Activated T-cell treated with anti-CD3 and anti-CD28 coated beads, Interleukin-2, amount 50 U/mL, for 72 hours (primary cell): ENCODE results near the gene NPHP4. TPM values are rescaled to one million over a fixed set of nuclear protein-coding genes. Genes with fewer than 3 reads are reported as not detected.
"Not testable (repeated sequence)": the region's sequence is repeated elsewhere in the genome, so short reads cannot be mapped to it uniquely, and the experiment has no call there.

Experiments used
- ATAC-seq, 2 donors: fragments of 150-1000 bp; cut with Tn5 transposase; replicated peaks in 1 of 2; 2 replicates each; pipeline ENCODE4 v1.10.0; 2021; ENCODE audit warnings: moderate library complexity in 2 of 2, mild to moderate bottlenecking in 1 of 2
- DNase-seq, 2 donors: peaks; one replicate each; pipeline ENCODE4 v3.0.0; 2021 to 2022; ENCODE audit warnings: mixed read lengths in 1 of 2
- H3K27ac Mint-ChIP-seq: one replicate; pipeline ENCODE4 v1.8.0; 2022; ENCODE audit warnings: mild to moderate bottlenecking, moderate library complexity, mixed read lengths
- H3K27me3 Mint-ChIP-seq: one replicate; pipeline ENCODE4 v1.8.0; 2022; ENCODE audit warnings: low read depth, mixed read lengths
- H3K36me3 Mint-ChIP-seq, 2 donors: one replicate each; pipeline ENCODE4 v1.8.0; 2022; ENCODE audit warnings: mixed read lengths in 2 of 2, mild to moderate bottlenecking in 1 of 2; ENCODE audit not compliant: insufficient read depth in 2 of 2
- H3K4me1 Mint-ChIP-seq: one replicate; pipeline ENCODE4 v1.8.0; 2022; ENCODE audit warnings: low read depth, mixed read lengths
- H3K4me3 Mint-ChIP-seq, 2 donors: one replicate each; pipeline ENCODE4 v1.8.0; 2022; ENCODE audit warnings: mild to moderate bottlenecking in 2 of 2, mixed read lengths in 2 of 2, moderate library complexity in 2 of 2
- H3K9me3 Mint-ChIP-seq, 2 donors: one replicate each; pipeline ENCODE4 v1.8.0; 2022; ENCODE audit warnings: mixed read lengths in 2 of 2
- total RNA-seq, 2 donors: library from RNA; stranded (reverse); gene quantifications; one replicate each; pipeline ENCODE4 v1.2.3, GENCODE V29; 2022

NPHP4 gene
- total RNA-seq, 2 donors from 2014 or later: 12.3 to 14.5 TPM

DNA sequence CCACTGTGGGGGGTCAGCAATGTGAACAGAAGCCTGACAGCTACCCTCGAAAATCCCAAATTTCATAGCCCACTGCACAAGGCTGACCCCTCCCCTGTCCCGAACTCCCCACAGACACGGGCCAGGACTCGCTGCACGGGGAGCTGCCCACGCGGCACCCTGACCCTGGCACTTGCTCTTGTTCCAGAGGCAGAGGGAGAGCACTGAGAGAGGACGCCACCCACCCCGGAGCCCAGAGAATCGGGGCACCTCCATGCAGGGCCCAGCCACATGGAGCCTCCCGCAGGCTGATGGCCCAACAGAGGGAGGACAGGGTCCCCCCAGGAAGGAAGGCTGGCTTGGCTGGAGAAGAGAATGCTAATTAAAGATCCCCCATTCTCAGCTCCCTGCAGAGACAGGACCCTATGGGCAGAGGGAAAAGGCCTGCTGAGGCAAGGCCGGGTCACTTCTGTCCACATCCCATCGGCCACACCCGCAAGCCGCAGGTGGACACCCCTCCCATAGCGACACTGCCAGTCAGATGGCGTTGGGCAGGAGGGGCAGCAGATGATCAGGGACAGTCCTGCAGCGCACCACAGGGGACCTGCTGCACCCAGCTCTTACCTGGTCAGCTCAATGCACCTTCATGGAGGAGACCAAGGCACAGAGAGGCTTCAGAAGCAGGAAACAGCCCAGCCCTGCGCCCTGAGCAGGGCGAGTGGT, 136.9 kb downstream of the NPHP4 start:
- ATAC-seq: no peak
- Mint-ChIP-seq H3K27me3 (no peaks in the 10 kb centered on the region), H3K4me3 (no peak overlapping the region), H3K4me1 (no peaks in the 10 kb centered on the region), H3K27ac (no peak overlapping the region), H3K36me3 (no peaks in the 10 kb centered on the region), H3K9me3 (no peaks in the 10 kb centered on the region)
- no peak for DNase-seq

- no peak overlapping the region for H3K4me3 Mint-ChIP-seq
- no peaks in the 10 kb centered on the region for H3K9me3 Mint-ChIP-seq
- DNase-seq (no peak), ATAC-seq (no peak)
- no peaks in the 10 kb centered on the region for H3K27me3 Mint-ChIP-seq
- H3K27ac Mint-ChIP-seq: no peak overlapping the region
- H3K4me1 Mint-ChIP-seq: no peaks in the 10 kb centered on the region
- H3K36me3 Mint-ChIP-seq: no peaks in the 10 kb centered on the region
Measured at GRCh38 chr1:5854754-5855153, 137.5 kb downstream of the NPHP4 start.

DNA sequence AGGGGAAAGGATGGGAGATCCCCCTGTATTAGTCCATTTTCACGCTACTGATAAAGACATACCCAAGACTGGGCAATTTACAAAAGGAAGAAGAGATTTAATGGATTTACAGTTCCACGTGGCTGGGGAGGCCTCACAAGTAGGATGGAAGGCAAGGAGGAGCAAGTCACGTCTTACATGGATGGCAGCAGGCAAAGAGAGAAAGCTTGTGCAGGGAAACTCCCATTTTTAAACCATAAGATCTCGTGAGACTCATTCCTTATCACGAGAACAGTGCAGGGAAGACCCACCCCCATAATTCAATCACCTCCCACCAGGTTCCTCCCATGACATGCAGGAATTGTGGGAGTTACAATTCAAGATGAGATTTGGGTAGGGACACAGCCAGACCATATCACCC, 138.4 kb downstream of the NPHP4 start:
- H3K4me3 Mint-ChIP-seq: not testable (repeated sequence)

GRCh38 chr1:5850503-5850902, 141.7 kb downstream of the NPHP4 start:
- H3K4me3 Mint-ChIP-seq: no peak overlapping the region
- H3K9me3 Mint-ChIP-seq: no peaks in the 10 kb centered on the region
- no peaks in the 10 kb centered on the region for H3K36me3 Mint-ChIP-seq
- peaks cover 9% of the 10 kb centered on the region for H3K27me3 Mint-ChIP-seq
- no peak overlapping the region for H3K27ac Mint-ChIP-seq
- no peaks in the 10 kb centered on the region for H3K4me1 Mint-ChIP-seq
- ATAC-seq: no peak
- DNase-seq: no peak

More for the DNA sequence above, 138.4 kb downstream of the NPHP4 start:
- DNase-seq, H3K27ac Mint-ChIP-seq, H3K27me3 Mint-ChIP-seq, H3K36me3 Mint-ChIP-seq, ATAC-seq, H3K4me1 Mint-ChIP-seq, H3K9me3 Mint-ChIP-seq: not testable (repeated sequence)

DNA sequence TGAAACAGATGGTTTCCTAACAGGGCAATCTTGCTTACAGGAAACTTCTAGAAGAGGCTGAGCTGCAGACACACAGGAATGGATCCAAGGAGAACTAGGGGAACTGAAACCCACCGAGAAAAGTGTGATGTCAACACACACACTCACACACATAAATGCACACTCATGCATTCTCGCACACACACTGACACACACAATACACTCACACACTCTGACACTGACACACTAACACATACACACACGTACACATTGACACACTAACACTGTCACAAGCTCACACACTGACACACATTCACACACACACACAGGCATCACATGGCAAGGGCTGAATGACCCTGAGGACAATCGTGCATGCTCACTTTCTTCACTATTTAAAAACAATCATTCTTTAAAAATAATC, 142.7 kb downstream of the NPHP4 start:
- Mint-ChIP-seq H3K36me3 (no peaks in the 10 kb centered on the region), H3K4me3 (no peak overlapping the region), H3K27ac (no peak overlapping the region), H3K4me1 (no peaks in the 10 kb centered on the region), H3K9me3 (no peaks in the 10 kb centered on the region), H3K27me3 (peaks cover 9% of the 10 kb centered on the region)
- ATAC-seq (no peak), DNase-seq (no peak)

DNA sequence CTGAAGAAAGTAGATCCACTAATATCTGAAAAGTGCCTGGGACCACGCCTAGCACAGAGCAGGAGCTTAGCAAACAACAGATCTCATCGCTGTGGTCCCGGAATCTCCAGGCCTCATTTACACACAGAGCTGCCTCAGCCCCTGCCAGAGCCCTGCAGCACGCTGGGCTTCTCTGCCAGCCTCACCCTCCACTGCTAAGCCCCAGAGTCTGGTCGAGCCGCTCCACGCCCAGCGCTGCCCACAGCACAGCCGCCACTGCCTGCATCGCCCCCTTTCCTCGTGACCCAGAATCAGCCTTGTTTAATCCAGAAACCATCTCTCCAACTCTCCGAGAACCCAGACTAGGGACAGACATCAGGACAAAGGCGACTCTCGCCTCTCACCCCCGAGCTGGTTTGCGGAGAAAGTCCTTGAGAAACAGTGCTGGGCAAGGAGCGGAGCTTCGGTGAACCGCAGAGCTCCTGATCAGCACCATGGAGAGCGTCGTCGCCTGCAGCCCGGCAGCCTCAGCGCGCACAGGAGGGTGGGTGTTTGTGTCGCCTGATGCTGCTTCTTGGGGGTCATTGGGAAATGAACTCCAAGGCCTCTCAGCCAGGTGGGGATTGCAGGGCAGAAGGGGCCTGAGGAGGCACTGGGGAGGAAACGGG, 145.1 kb downstream of the NPHP4 start:
- H3K27me3 Mint-ChIP-seq: peaks cover 9% of the 10 kb centered on the region
- DNase-seq: no peak
- no peak overlapping the region for H3K27ac Mint-ChIP-seq
- no peak for ATAC-seq
- no peak overlapping the region for H3K4me3 Mint-ChIP-seq
- no peaks in the 10 kb centered on the region for H3K4me1 Mint-ChIP-seq
- H3K9me3 Mint-ChIP-seq: no peaks in the 10 kb centered on the region
- H3K36me3 Mint-ChIP-seq: no peaks in the 10 kb centered on the region

- Mint-ChIP-seq H3K4me1 (no peaks in the 10 kb centered on the region), H3K9me3 (no peaks in the 10 kb centered on the region), H3K27ac (no peak overlapping the region), H3K4me3 (no peak overlapping the region), H3K27me3 (peaks cover 9% of the 10 kb centered on the region), H3K36me3 (no peaks in the 10 kb centered on the region)
- ATAC-seq (peak in 1 of 2 donors; percentile 21), DNase-seq (no peak)
Measured at GRCh38 chr1:5845376-5845775, 146.8 kb downstream of the NPHP4 start.

DNA sequence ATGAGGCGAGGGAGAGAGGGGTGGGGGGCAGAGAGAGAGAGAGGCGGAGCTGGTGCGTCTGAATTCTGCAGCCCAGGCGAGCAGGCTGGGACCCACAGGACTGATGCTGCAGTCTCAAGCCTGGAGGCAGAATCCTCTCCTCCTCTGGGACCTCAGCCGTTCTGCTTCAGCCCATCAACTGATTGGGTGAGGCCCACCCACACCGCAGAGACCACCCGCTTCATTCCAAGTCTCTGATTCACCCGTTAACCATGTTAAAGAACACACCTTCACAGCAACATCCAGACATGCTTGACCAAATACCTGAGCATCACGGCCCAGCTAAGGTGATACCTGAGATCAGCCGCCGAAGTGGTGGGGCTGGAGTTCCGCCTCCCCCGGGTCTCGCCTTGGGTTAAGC, 147.8 kb downstream of the NPHP4 start:
- ATAC-seq (no peak), DNase-seq (no peak)
- Mint-ChIP-seq H3K9me3 (no peaks in the 10 kb centered on the region), H3K27ac (no peak overlapping the region), H3K4me1 (no peaks in the 10 kb centered on the region), H3K4me3 (no peak overlapping the region), H3K27me3 (peaks cover 9% of the 10 kb centered on the region), H3K36me3 (no peaks in the 10 kb centered on the region)

- peaks cover 9% of the 10 kb centered on the region for H3K27me3 Mint-ChIP-seq
- DNase-seq (no peak), ATAC-seq (no peak)
- H3K4me3 Mint-ChIP-seq: no peak overlapping the region
- H3K4me1 Mint-ChIP-seq: no peaks in the 10 kb centered on the region
- no peaks in the 10 kb centered on the region for H3K36me3 Mint-ChIP-seq
- no peak overlapping the region for H3K27ac Mint-ChIP-seq
- H3K9me3 Mint-ChIP-seq: no peaks in the 10 kb centered on the region
Measured at GRCh38 chr1:5843521-5844096, 148.6 kb downstream of the NPHP4 start.

- H3K4me1 Mint-ChIP-seq: no peaks in the 10 kb centered on the region
- no peaks in the 10 kb centered on the region for H3K9me3 Mint-ChIP-seq
- no peak for DNase-seq
- H3K27ac Mint-ChIP-seq: no peak overlapping the region
- ATAC-seq: no peak
- H3K36me3 Mint-ChIP-seq: no peaks in the 10 kb centered on the region
- H3K4me3 Mint-ChIP-seq: no peak overlapping the region
- peaks cover 9% of the 10 kb centered on the region for H3K27me3 Mint-ChIP-seq
Measured at GRCh38 chr1:5842679-5843078, 149.5 kb downstream of the NPHP4 start.

DNA sequence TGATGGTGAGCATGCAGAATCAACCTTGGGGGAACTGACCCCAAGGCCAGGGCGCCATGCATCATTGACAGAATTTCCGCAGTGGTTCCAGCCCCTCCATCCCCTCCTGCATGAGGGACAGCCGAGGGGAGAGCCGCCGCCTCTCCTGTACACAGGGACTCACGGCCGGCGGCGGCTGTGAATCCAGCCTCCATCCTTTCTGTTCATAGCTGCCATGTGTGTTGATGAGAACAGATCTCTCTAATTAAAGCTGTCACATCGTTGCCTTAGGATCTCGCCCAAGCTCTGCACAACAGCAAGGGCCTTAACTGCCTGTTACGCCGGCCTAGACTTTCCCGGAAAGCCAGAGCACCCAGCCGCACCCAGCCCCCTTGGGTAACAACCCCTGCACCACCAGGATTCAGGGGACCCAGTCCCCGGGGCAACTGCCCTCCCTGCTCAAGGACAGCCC, 151.6 kb downstream of the NPHP4 start:
- Mint-ChIP-seq H3K4me1 (no peaks in the 10 kb centered on the region), H3K9me3 (no peaks in the 10 kb centered on the region), H3K36me3 (no peaks in the 10 kb centered on the region), H3K27ac (no peak overlapping the region), H3K4me3 (no peak overlapping the region), H3K27me3 (peaks cover 12% of the 10 kb centered on the region)
- ATAC-seq (no peak), DNase-seq (no peak)

DNA sequence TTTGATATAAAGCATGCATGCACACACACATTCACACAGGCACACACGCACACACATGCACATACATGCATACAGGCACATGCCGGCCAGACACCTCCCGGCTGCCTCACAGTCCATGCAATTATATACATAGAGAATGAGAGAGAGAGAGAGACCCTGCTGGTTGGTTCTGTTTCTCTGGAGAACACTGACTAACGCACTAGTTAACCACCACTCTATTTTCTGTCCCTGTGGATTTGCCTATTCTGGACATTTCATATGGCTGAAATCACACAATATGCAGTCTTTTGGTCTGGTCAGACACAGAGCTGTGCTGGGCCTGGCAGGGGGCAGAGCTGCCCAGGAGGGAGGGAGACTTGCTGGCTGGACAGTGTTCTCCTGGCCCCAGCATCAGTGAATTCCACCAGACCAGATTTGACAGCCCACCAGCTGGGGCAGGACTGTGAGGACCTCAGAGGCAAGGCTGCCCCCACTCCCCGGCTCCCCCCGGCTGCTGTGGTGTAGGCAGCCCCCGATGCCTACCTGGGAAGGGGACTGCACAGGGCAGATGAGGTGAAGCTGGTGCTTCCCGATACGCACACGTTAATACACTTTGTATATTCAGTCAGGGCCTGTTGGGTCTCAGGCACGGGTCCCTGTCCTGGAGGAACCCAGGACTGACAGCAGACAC, 152.2 kb downstream of the NPHP4 start:
- no peaks in the 10 kb centered on the region for H3K9me3 Mint-ChIP-seq
- no peaks in the 10 kb centered on the region for H3K36me3 Mint-ChIP-seq
- no peak for DNase-seq
- no peak for ATAC-seq
- H3K27ac Mint-ChIP-seq: no peak overlapping the region
- no peaks in the 10 kb centered on the region for H3K4me1 Mint-ChIP-seq
- no peak overlapping the region for H3K4me3 Mint-ChIP-seq
- peaks cover 12% of the 10 kb centered on the region for H3K27me3 Mint-ChIP-seq

GRCh38 chr1:5839161-5839880, 152.9 kb downstream of the NPHP4 start:
- Mint-ChIP-seq H3K36me3 (no peaks in the 10 kb centered on the region), H3K9me3 (no peaks in the 10 kb centered on the region), H3K27ac (no peak overlapping the region), H3K4me3 (no peak overlapping the region), H3K27me3 (peaks cover 12% of the 10 kb centered on the region), H3K4me1 (no peaks in the 10 kb centered on the region)
- ATAC-seq: no peak
- no peak for DNase-seq
